Stomach (tissue), 9 donors: Measurements from ENCODE around the gene CHD9NB. TPM values are rescaled to one million over a fixed set of nuclear protein-coding genes. Genes with fewer than 3 reads are reported as not detected.
A peak's percentile ranks its signal among the peaks of the same experiment; 100 is the strongest.
"Not testable (repeated sequence)": the region's sequence is repeated elsewhere in the genome, so short reads cannot be mapped to it uniquely, and the experiment has no call there.

Experiments used
- DNase-seq, 2 donors: peaks; one replicate each; pipeline versions ENCODE4 v3.0.0 to v3.0.0-alpha.2; 2013 to 2019
- H3K27ac ChIP-seq, 5 donors: fragments of 200-600 bp in 4 of 5; sonication (generic) in 4 of 5; one replicate each; pipeline ENCODE4 v1.5.1; 2013 to 2019; ENCODE audit warnings: mild to moderate bottlenecking in 1 of 5, moderate library complexity in 1 of 5
- H3K27me3 ChIP-seq, 3 donors: fragments of 200-600 bp; sonication (generic); one replicate each; pipeline ENCODE4 v1.5.1; 2017 to 2019; ENCODE audit warnings: mixed run types in 1 of 3
- H3K36me3 ChIP-seq, 4 donors: fragments of 200-600 bp; sonication (generic); 1 replicate in 3 of 4; 2 replicates in 1 of 4; pipeline ENCODE4 v1.5.1; 2016 to 2019
- H3K4me1 ChIP-seq, 4 donors: fragments of 200-600 bp; sonication (generic); one replicate each; pipeline ENCODE4 v1.5.1; 2016 to 2019
- H3K4me3 ChIP-seq, 4 donors: fragments of 200-600 bp; sonication (generic) in 3 of 4; one replicate each; pipeline ENCODE4 v1.5.1; 2016 to 2019; ENCODE audit warnings: mild to moderate bottlenecking in 1 of 4
- H3K9me3 ChIP-seq, 4 donors: fragments of 200-600 bp; sonication (generic); one replicate each; pipeline ENCODE4 v1.5.1; 2016 to 2019
- CTCF ChIP-seq, 7 experiments: fragments of 450-650 bp in 4 of 7; fragments of 200-600 bp in 3 of 7; sonication (generic) in 3 of 7; IDR thresholded peaks; one replicate each; pipeline ENCODE4 v1.5.1; 2016 to 2019; ENCODE audit warnings: antibody characterized with exemption in 7 of 7, control low read depth in 2 of 7, mild to moderate bottlenecking in 1 of 7
- EP300 ChIP-seq: sonication (generic); formaldehyde crosslinking; IDR thresholded peaks from one replicate; pipeline ENCODE4 v1.6.1; 2017; ENCODE audit warnings: antibody characterized with exemption
- POLR2A ChIP-seq, 4 donors: fragments of 450-650 bp; IDR thresholded peaks; one replicate each; pipeline ENCODE4 v1.6.1; 2016; ENCODE audit warnings: antibody characterized with exemption in 4 of 4, control low read depth in 2 of 4, mild to moderate bottlenecking in 1 of 4, moderate library complexity in 1 of 4
- POLR2AphosphoS5 ChIP-seq, 3 donors: sonication (generic); formaldehyde crosslinking; IDR thresholded peaks; one replicate each; pipeline ENCODE4 v1.6.1; 2016; ENCODE audit warnings: antibody characterized with exemption in 3 of 3
- whole genome bisulfite sequencing, 5 donors: extraction: QIAGEN DNeasy Blood & Tissue Kit in 3 of 5; methylation state at CpG; one replicate each; pipeline versions ENCODE4 v1.1.5 to v1.1.7; 2013 to 2018; 5-methylcytosine and 5-hydroxymethylcytosine counted together
- intact Hi-C: fragments of 100-400 bp; cut with DNase I; formaldehyde crosslinking; loops from one replicate; pipeline ENCODE4 v1.15.1; 2023; ENCODE audit warnings: low total_unique reads
- polyA plus RNA-seq, 3 donors: library from polyadenylated mRNA; stranded (reverse); fragments of 200-250 nt; gene quantifications; one replicate each; pipeline ENCODE4 v1.2.3, GENCODE V29; 2013
- total RNA-seq, 5 donors: library from RNA; depleted of rRNA; stranded (reverse); fragments of >200 nt; gene quantifications; one replicate each; pipeline versions ENCODE4 v1.1.0 to v1.2.3, GENCODE V29; 2014 to 2016
- donor health status: healthy with polysubstance abuse.
- donor health status: Bipolar disorder and iron deficiency.
- donor health status: healthy.

CHD9NB gene
- total and polyA plus RNA-seq, 8 donors, result 0.58 to 8.2 (median 0.93) TPM; not detected in 1

- H3K27me3 ChIP-seq, result peaks cover 0 to 4% (median 0%) of the 10 kb centered on the region in 3 donors
- no peak for TF ChIP-seq POLR2AphosphoS5 (IDR thresholded peaks at IDR 0.05)
- no peak for TF ChIP-seq POLR2A (IDR thresholded peaks at IDR 0.05)
- no peak for TF ChIP-seq EP300
- TF ChIP-seq CTCF (IDR thresholded peaks at IDR 0.05), result no peak
- H3K4me1 ChIP-seq, result peaks cover 35 to 59% (median 50%) of the 10 kb centered on the region in 4 donors
- no peaks in the 10 kb centered on the region for H3K36me3 ChIP-seq
- peak overlapping the region in 4 of 5 donors; percentile 24 to 80 (median 68) for H3K27ac ChIP-seq
- peak overlapping the region in 3 of 4 donors; percentile 3 to 17 (median 6) for H3K4me3 ChIP-seq
- intact Hi-C loops, result no loop called here
- peak in 1 of 2 donors; percentile 82 for DNase-seq
- 15 to 35% (median 29%) methylated on average over 11 of the region's 11 CpGs for WGBS, 5 donors
- no peaks in the 10 kb centered on the region for H3K9me3 ChIP-seq
Observed at GRCh38 chr16:53043986-53044601, 8.6 kb downstream of the CHD9NB start.

- intact Hi-C loops, result no loop called here
- no peaks in the 10 kb centered on the region for H3K36me3 ChIP-seq
- DNase-seq, result peak in 1 of 2 donors; percentile 68
- TF ChIP-seq POLR2AphosphoS5 (IDR thresholded peaks at IDR 0.05) (no peak), EP300 (no peak), CTCF (IDR thresholded peaks at IDR 0.05) (no peak), POLR2A (IDR thresholded peaks at IDR 0.05) (no peak)
- 20 to 30% (median 22%) methylated on average over 5 of the region's 5 CpGs for WGBS, 5 donors
- H3K27ac ChIP-seq, result peak overlapping the region; percentile 24 to 80 (median 62)
- H3K4me3 ChIP-seq, result peak overlapping the region in 3 of 4 donors; percentile 3 to 17 (median 6)
- peaks cover 0 to 4% (median 0%) of the 10 kb centered on the region in 3 donors for H3K27me3 ChIP-seq
- no peaks in the 10 kb centered on the region for H3K9me3 ChIP-seq
- H3K4me1 ChIP-seq, result peaks cover 35 to 55% (median 49%) of the 10 kb centered on the region in 4 donors
Observed at GRCh38 chr16:53043428-53043831, 9.3 kb downstream of the CHD9NB start.

DNA sequence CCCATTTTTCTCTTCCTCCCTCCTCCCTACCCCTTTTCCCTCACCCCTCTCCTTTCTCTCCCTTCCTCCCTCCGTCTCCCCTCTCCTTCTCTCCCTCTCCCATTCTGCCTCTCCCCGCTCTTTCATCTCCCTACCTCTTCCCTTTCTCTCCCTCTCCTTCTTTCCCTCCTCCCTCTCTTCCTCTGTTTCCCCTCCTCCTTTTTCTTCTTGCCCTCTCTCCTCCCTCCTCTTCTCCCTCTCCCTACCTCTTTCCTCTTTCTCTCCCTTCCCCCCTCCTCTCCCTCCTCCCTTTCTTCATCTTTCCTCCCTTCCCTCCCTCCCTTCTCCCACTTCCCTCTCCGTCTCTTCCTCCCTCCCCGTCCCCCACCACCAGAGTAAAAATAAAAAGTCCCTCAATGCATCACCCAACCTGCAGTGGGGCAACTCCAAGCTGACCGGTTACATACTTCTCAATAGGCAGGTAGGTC is 10.4 kb downstream of the CHD9NB start:
- peak overlapping the region; percentile 62 to 80 (median 66) for H3K27ac ChIP-seq
- intact Hi-C loops, result no loop called here
- H3K36me3 ChIP-seq, result no peaks in the 10 kb centered on the region
- WGBS, 5 donors, result 61 to 72% (median 66%) methylated on average over 5 of the region's 5 CpGs
- DNase-seq, result peak in 1 of 2 donors; percentile 18
- H3K9me3 ChIP-seq, result no peaks in the 10 kb centered on the region
- H3K27me3 ChIP-seq, result peaks cover 0 to 4% (median 0%) of the 10 kb centered on the region in 3 donors
- no peak for TF ChIP-seq EP300
- H3K4me3 ChIP-seq, result no peak overlapping the region
- peaks cover 35 to 55% (median 49%) of the 10 kb centered on the region in 4 donors for H3K4me1 ChIP-seq

- intact Hi-C loops, result no loop called here
- Histone ChIP-seq H3K4me1 (peaks cover 35 to 55% (median 49%) of the 10 kb centered on the region in 4 donors), H3K4me3 (no peak overlapping the region), H3K36me3 (no peaks in the 10 kb centered on the region), H3K27ac (peak overlapping the region; percentile 62 to 80 (median 66)), H3K9me3 (no peaks in the 10 kb centered on the region), H3K27me3 (peaks cover 0 to 4% (median 0%) of the 10 kb centered on the region in 3 donors)
- 36 to 41% (median 38%) methylated on average over 4 of the region's 4 CpGs for WGBS, 5 donors
- TF ChIP-seq POLR2AphosphoS5 (IDR thresholded peaks at IDR 0.05) (no peak), POLR2A (IDR thresholded peaks at IDR 0.05) (no peak)
- peak; percentile 53 to 90 for DNase-seq
Observed at GRCh38 chr16:53041320-53042051, 11.2 kb downstream of the CHD9NB start.

GRCh38 chr16:53040788-53041187 is 11.9 kb downstream of the CHD9NB start:
- H3K9me3 ChIP-seq, result no peaks in the 10 kb centered on the region
- H3K36me3 ChIP-seq, result no peaks in the 10 kb centered on the region
- WGBS, 5 donors, result 77 to 100% (median 94%) methylated on average over 1 of the region's 1 CpG
- intact Hi-C loops, result no loop called here
- H3K4me1 ChIP-seq, result peaks cover 35 to 48% (median 45%) of the 10 kb centered on the region in 4 donors
- TF ChIP-seq POLR2A (IDR thresholded peaks at IDR 0.05) (no peak), EP300 (no peak), CTCF (IDR thresholded peaks at IDR 0.05) (no peak), POLR2AphosphoS5 (IDR thresholded peaks at IDR 0.05) (no peak)
- H3K4me3 ChIP-seq, result no peak overlapping the region
- no peak for DNase-seq
- H3K27ac ChIP-seq, result peak overlapping the region in 3 of 5 donors; percentile 66 to 80 (median 73)
- peaks cover 0 to 4% (median 0%) of the 10 kb centered on the region in 3 donors for H3K27me3 ChIP-seq

GRCh38 chr16:53036711-53037110 is 16.0 kb downstream of the CHD9NB start:
- H3K36me3 ChIP-seq, H3K4me3 ChIP-seq, H3K27me3 ChIP-seq, DNase-seq, H3K9me3 ChIP-seq, H3K4me1 ChIP-seq, H3K27ac ChIP-seq, intact Hi-C loops: not testable (repeated sequence)
- 71 to 83% (median 76%) methylated on average over 6 of the region's 6 CpGs for WGBS, 5 donors
